Measurements from ENCODE around the gene ARID5B. TPM values are rescaled to one million over a fixed set of nuclear protein-coding genes. Genes with fewer than 3 reads are reported as not detected.

ARID5B gene
- total RNA-seq, 1 experiment from 2014 or later, result 0.04 TPM

DNA sequence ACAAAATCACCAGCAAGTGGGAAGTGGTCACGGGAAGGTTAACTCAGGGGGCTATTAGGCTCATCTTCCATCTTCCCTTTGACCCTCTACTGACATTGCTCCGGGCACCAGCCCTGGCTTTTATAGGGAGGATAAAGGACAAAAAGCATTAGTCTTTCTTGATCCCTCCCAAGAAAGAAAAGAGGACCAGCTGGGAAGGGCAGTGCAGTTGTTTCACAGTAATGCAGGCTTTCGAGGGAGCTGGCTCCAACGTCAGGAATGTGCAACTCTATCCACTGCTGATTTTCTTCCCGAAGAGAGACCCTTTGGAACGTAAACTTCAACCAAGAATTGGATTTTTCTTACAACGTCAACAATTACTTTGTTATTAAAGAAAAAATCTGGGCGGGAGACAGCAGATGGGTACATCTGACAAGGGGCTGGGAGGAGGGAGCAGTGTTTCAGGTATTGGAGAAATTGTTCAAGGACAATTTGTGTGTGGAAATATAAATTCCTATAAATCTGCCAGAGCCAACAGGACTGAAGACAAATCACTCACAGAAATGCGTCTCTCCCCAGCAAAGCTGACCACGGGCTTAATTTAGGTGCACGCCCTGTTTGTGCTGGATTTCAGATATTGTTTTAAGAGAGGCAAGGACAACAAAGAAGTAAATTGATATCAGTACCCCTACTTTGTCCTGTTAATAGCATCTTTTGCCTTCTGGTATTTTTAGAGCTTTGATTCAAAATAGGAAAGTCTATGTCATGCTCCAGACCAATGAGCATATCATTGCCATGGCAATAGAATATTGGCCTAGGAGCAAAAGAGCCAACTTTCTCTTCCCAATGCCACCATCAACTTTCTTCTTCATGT, 23.4 kb upstream of the ARID5B start:
- H3K4me1 Mint-ChIP-seq, result no peaks in the 10 kb centered on the region
- H3K79me1 ChIP-seq (ENCODE audit: insufficient read depth, low read depth, low read length, poor library complexity, severe bottlenecking), result no peaks in the 10 kb centered on the region
- no peaks in the 10 kb centered on the region for H3K27me3 ChIP-seq (ENCODE audit: insufficient read depth, low read length)
- H3K27ac Mint-ChIP-seq, result no peak overlapping the region
- no peak overlapping the region for H2BK15ac ChIP-seq (ENCODE audit: low read depth, low read length)
- no peaks in the 10 kb centered on the region for H3K9me3 ChIP-seq (ENCODE audit: control insufficient read depth, low read depth, low read length)
- H2BK120ac ChIP-seq (ENCODE audit: low read depth, low read length, poor library complexity, severe bottlenecking), result no peak overlapping the region
- TF ChIP-seq, protein P1, sequence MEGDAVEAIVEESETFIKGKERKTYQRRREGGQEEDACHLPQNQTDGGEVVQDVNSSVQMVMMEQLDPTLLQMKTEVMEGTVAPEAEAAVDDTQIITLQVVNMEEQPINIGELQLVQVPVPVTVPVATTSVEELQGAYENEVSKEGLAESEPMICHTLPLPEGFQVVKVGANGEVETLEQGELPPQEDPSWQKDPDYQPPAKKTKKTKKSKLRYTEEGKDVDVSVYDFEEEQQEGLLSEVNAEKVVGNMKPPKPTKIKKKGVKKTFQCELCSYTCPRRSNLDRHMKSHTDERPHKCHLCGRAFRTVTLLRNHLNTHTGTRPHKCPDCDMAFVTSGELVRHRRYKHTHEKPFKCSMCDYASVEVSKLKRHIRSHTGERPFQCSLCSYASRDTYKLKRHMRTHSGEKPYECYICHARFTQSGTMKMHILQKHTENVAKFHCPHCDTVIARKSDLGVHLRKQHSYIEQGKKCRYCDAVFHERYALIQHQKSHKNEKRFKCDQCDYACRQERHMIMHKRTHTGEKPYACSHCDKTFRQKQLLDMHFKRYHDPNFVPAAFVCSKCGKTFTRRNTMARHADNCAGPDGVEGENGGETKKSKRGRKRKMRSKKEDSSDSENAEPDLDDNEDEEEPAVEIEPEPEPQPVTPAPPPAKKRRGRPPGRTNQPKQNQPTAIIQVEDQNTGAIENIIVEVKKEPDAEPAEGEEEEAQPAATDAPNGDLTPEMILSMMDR (conservative IDR thresholded peaks at IDR 0.05), result no peak
- no peak overlapping the region for H4K5ac ChIP-seq (ENCODE audit: insufficient read length, low read depth, low read length)
- H3K14ac ChIP-seq (ENCODE audit: insufficient read depth, low read length), result no peak overlapping the region
- H2BK20ac ChIP-seq (ENCODE audit: low read depth, low read length, poor library complexity, severe bottlenecking), result no peak overlapping the region
- no peak overlapping the region for H3T11ph ChIP-seq (ENCODE audit: low read length)
- H3K27me3 Mint-ChIP-seq (ENCODE audit: low read depth), result peaks cover 2% of the 10 kb centered on the region; the same call in 1 of the 2 replicates
- no peak overlapping the region for H4K91ac ChIP-seq (ENCODE audit: insufficient read length, low read depth, low read length)
- H3K79me2 ChIP-seq (ENCODE audit: insufficient read depth, low read length), result no peaks in the 10 kb centered on the region
- H4K20me1 ChIP-seq (ENCODE audit: control insufficient read depth, insufficient read depth, insufficient read length), result no peaks in the 10 kb centered on the region
- H3K23ac ChIP-seq (ENCODE audit: insufficient read length, low read depth, low read length), result no peak overlapping the region
- no peak overlapping the region for H2AFZ ChIP-seq (ENCODE audit: low read length)
- H2BK5ac ChIP-seq (ENCODE audit: insufficient read length, low read length), result no peak overlapping the region
- H3K27ac ChIP-seq (ENCODE audit: insufficient read length, low read depth, low read length), result no peak overlapping the region
- H3K4me1 ChIP-seq (ENCODE audit: insufficient read depth, low read length), result no peaks in the 10 kb centered on the region
- no peaks in the 10 kb centered on the region for H3K23me2 ChIP-seq (ENCODE audit: insufficient read length, low read depth, low read length, poor library complexity, severe bottlenecking)
- no peak overlapping the region for H3K4me3 Mint-ChIP-seq
- H3K9ac ChIP-seq (ENCODE audit: extremely low read depth, insufficient read length, low read length), result no peak overlapping the region
- no peak overlapping the region for H3K4ac ChIP-seq (ENCODE audit: low read depth, low read length)
- WGBS (ENCODE audit: extremely low coverage, insufficient read length, low lambda C conversion rate), result no CpG with 5 or more reads among the region's 11 CpGs
- no peak overlapping the region for H2BK12ac ChIP-seq (ENCODE audit: insufficient read length, low read depth, low read length)
- no peaks in the 10 kb centered on the region for H3K9me3 Mint-ChIP-seq
- H3K18ac ChIP-seq (ENCODE audit: insufficient read length, low read depth, low read length), result no peak overlapping the region
- H3K4me2 ChIP-seq (ENCODE audit: insufficient read depth, insufficient read length, low read length), result no peak overlapping the region
- DNase-seq, result no peak
- no peaks in the 10 kb centered on the region for H3K36me3 Mint-ChIP-seq (ENCODE audit: insufficient read depth in 1 of 3, low read depth in 3 of 3)
- H3K56ac ChIP-seq (ENCODE audit: insufficient read length, low read depth, low read length), result no peak overlapping the region
- H4K8ac ChIP-seq (replicated peaks; ENCODE audit: insufficient read length, low read depth, low read length), result no peak overlapping the region
- no peak overlapping the region for H2AK5ac ChIP-seq (ENCODE audit: insufficient read length, low read length)
